ENCODE results near the gene PAPPA2.

GRCh38 chr1:176809292-176809691 is 346.3 kb downstream of the PAPPA2 start:
- no peak for TF ChIP-seq CTCF (IDR thresholded peaks at IDR 0.05)
- TF ChIP-seq POLR2AphosphoS5 (IDR thresholded peaks at IDR 0.05) = no peak

Measured in breast epithelium (tissue), 3 donors.